Dendritic cell treated with granulocyte-macrophage colony-stimulating factor and Interleukin-4, amounts not matched to agents 40 ng/mL and 50 ng/mL, for 4 days (primary cell): ENCODE results near the gene LGALS8.
"Not testable (repeated sequence)": the region's sequence is repeated elsewhere in the genome, so short reads cannot be mapped to it uniquely, and the experiment has no call there.

ENCODE experiments used
- H3K27ac Mint-ChIP-seq: one replicate; pipeline ENCODE4 v1.8.0; 2022; ENCODE audit warnings: mild to moderate bottlenecking, mixed read lengths
- H3K27me3 Mint-ChIP-seq: one replicate; pipeline ENCODE4 v1.8.0; 2022; ENCODE audit warnings: mild to moderate bottlenecking, mixed read lengths
- H3K36me3 Mint-ChIP-seq: one replicate; pipeline ENCODE4 v1.8.0; 2022; ENCODE audit warnings: low read depth, mixed read lengths
- H3K4me1 Mint-ChIP-seq: one replicate; pipeline ENCODE4 v1.8.0; 2022; ENCODE audit warnings: low read depth, mixed read lengths
- H3K4me3 Mint-ChIP-seq: one replicate; pipeline ENCODE4 v1.8.0; 2022; ENCODE audit warnings: mild to moderate bottlenecking, moderate library complexity, mixed read lengths
- H3K9me3 Mint-ChIP-seq: one replicate; pipeline ENCODE4 v1.8.0; 2022; ENCODE audit warnings: mixed read lengths
- intact Hi-C: fragments of 100-400 bp; cut with micrococcal nuclease; formaldehyde crosslinking; loops from one replicate; pipeline ENCODE4 v1.15.0; 2022

LGALS8 gene

DNA sequence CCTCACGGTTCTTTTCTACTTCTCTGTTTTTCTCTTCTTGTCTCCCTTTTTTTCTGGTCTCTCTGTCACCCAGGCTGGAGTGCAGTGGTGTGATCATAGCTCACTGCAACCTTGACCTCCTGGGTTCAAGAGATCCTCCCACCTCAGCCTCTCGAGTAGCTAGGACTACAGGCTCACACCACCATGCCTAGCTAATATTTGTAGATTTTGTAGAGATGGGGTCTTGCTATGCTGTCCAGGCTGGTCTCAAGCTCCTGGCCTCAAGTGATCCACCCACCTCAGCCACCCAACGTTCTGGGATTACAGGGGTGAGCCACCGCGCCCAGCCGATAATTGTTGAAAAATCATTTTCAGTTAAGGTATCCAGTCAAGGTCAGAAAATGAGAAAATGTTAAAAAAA is 25.9 kb upstream of the LGALS8 start:
- Mint-ChIP-seq H3K36me3 (no peaks in the 10 kb centered on the region), H3K4me1 (peaks cover 6% of the 10 kb centered on the region), H3K27me3 (peaks cover 9% of the 10 kb centered on the region), H3K27ac (no peak overlapping the region), H3K9me3 (no peaks in the 10 kb centered on the region), H3K4me3 (no peak overlapping the region)
- intact Hi-C loops: no loop called here

DNA sequence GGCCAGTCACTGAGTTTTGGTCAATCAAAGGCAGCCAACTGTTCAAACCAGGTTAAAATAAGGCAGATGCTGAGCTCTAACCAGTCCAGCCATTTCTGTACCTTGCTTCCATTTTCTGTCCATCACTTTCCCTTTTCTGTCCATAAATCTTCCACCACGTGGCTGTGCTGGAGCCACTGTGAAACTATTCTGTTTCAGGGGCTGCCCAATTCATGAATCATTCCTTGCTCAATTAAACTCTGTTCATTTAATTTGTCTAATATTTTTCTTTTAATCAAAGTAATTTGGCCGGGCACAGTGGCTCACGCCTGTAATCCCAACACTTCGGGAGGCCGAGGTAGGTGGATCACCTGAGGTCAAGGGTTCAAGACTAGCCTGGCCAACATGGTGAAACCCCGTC is 22.7 kb upstream of the LGALS8 start:
- intact Hi-C loops: no loop called here

DNA sequence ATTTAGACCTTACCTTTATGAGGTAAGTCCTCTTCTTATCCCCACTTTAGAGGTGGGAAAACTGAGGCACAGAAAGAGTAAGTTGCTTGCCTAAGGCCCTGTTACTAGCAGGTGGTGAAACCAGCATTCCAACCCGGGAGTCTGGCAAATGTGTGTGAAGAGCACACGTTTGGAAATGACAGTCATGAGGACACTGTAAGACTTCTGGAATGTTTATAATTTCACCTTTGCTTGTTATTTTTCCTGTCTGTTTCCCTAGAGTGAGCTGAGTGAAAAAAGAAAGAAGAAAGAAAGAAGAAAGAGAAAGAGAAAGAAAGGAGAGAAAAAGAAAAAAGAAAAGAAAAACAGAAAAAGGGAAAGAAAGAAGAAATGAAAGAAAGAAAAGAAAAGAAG is 21.2 kb upstream of the LGALS8 start:
- intact Hi-C loops: no loop called here
- Mint-ChIP-seq H3K4me3 (peak overlapping the region; percentile 68), H3K9me3 (no peaks in the 10 kb centered on the region), H3K4me1 (peaks cover 12% of the 10 kb centered on the region), H3K36me3 (no peaks in the 10 kb centered on the region), H3K27me3 (no peaks in the 10 kb centered on the region), H3K27ac (peak overlapping the region; percentile 80)

More for the DNA sequence above, 22.7 kb upstream of the LGALS8 start:
- no peak overlapping the region for H3K27ac Mint-ChIP-seq
- no peak overlapping the region for H3K4me3 Mint-ChIP-seq
- no peaks in the 10 kb centered on the region for H3K36me3 Mint-ChIP-seq
- peaks cover 3% of the 10 kb centered on the region for H3K27me3 Mint-ChIP-seq
- peaks cover 12% of the 10 kb centered on the region for H3K4me1 Mint-ChIP-seq
- H3K9me3 Mint-ChIP-seq: no peaks in the 10 kb centered on the region

DNA sequence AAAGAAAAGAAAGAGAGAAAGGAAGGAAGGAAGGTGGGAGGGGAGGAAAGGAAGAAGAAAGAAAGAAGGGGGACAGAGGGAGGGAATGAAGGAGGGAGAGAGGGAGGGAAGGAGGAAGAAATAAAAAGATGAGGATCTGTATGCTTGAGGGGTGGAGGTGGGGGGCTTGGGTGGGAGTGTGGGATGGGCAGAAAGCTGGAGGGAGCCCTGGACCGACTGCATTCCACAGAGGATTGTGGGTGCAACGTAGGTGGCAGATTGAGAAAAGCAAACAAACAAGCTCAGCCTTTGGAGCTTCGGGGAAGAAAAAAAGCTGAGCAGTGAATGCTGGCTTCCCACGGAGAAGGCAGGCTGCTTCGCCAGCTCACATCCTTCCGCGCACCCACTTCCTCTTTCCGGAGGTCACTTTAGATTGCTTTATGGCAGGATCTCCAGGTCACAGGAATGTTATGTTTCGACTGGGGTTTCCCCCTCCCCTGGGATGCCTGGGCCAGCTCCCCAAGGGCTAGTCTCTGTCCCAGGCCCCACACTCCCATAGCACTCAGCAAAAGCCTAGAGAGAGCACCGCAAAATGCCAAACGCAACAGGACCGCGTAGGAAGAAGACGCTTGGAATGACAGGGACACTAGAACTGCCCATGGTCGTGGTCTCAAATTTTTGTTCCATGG is 20.7 kb upstream of the LGALS8 start:
- peak overlapping the region; percentile 80 for H3K27ac Mint-ChIP-seq
- H3K36me3 Mint-ChIP-seq: no peaks in the 10 kb centered on the region
- H3K4me1 Mint-ChIP-seq: peaks cover 12% of the 10 kb centered on the region
- no peaks in the 10 kb centered on the region for H3K9me3 Mint-ChIP-seq
- H3K4me3 Mint-ChIP-seq: peak overlapping the region; percentile 68
- H3K27me3 Mint-ChIP-seq: no peaks in the 10 kb centered on the region
- intact Hi-C loops: no loop called here

DNA sequence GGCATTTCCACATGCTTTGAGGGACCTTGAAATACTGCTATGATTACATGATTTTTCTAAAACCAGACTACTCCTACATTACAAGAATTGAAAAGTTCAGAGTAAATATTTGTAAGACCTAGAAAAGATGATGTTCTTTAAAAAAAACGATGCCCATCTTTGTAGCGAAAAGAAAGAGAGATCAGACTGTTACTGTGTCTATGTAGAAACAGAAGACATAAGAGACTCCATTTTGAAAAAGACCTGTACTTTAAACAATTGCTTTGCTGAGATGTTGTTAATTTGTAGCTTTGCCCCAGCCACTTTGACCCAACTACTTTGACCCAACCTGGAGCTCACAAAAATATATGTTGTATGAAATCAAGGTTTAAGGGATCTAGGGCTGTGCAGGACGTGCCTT is 19.4 kb upstream of the LGALS8 start:
- H3K4me3 Mint-ChIP-seq, H3K9me3 Mint-ChIP-seq, H3K36me3 Mint-ChIP-seq, H3K27me3 Mint-ChIP-seq, H3K27ac Mint-ChIP-seq, intact Hi-C loops: not testable (repeated sequence)
- peaks cover 12% of the 10 kb centered on the region for H3K4me1 Mint-ChIP-seq

DNA sequence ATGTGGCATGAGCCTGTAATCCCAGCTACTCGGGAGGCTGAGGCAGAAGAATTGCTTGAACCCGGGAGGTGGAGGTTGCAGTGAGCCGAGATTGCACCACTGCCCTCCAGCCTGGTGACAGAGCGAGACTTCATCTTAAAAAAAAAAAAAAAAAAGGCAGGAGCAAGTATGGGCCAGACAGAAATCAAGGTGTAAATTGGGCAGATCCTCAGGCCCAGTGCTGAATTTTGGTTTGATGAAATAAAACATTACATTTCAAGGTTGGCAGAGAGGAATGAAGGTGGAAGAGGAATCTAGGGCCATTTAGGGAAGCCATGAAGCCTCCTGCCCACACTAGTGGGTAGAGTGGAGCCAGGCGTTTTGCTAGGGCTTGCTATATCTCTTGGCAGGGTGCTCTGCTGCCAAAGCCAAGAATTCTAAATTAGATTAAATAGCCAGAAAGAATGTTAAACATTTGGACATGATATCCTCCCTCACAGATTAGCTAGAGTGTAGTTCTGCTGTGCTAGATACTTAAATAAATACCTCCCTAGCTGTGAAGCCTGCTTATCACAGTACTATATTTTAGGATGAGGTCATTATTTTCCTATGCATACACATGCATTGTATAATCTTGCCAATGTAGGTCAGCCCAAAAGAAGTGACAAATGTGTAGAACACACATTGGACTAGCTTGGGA is 16.6 kb upstream of the LGALS8 start:
- intact Hi-C loops: no loop called here
- H3K27me3 Mint-ChIP-seq: no peaks in the 10 kb centered on the region
- no peak overlapping the region for H3K4me3 Mint-ChIP-seq
- no peaks in the 10 kb centered on the region for H3K9me3 Mint-ChIP-seq
- H3K27ac Mint-ChIP-seq: no peak overlapping the region
- no peaks in the 10 kb centered on the region for H3K36me3 Mint-ChIP-seq
- H3K4me1 Mint-ChIP-seq: peaks cover 12% of the 10 kb centered on the region

DNA sequence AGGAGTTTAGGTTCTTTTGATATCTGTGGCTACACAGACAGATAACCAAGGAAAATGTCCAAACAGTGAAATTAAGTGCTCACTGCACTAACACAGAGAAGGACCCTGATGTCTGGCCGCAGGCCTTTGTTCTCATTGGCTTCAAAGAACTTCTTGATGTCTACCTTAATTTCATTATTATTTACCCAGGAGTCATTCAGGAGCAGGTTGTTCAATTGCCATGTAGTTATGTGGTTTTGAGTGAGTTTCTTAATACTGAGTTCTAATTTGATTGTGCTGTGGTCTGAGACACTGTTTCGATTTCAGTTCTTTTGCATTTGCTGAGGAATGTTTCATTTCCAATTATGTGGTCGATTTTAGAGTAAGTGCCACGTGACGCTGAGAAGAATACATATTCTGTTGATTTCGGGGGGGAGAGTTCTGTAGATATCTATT is 15.2 kb upstream of the LGALS8 start:
- Mint-ChIP-seq H3K27ac (no peak overlapping the region), H3K36me3 (no peaks in the 10 kb centered on the region), H3K27me3 (no peaks in the 10 kb centered on the region), H3K4me3 (no peak overlapping the region), H3K9me3 (no peaks in the 10 kb centered on the region), H3K4me1 (no peaks in the 10 kb centered on the region)
- intact Hi-C loops: no loop called here

DNA sequence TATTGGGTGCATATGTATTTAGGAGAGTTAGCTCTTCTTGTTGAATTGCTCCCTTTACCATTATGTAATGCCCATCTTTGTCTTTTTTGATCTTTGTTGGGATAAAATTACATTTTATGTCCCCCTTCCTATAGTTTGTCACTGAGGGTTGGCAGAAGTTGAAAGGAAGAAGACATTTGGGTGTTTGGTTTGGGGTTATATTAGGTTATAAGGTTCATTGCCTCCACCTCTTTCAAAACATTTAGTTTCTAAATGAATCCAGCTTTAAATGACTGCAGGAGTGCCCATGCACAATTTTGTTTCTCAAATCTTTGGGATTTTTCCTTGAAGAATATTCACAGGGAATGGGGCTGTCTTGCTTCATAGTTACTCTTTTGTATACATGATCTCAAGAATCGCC is 14.6 kb upstream of the LGALS8 start:
- Mint-ChIP-seq H3K36me3 (no peaks in the 10 kb centered on the region), H3K4me1 (no peaks in the 10 kb centered on the region), H3K27ac (no peak overlapping the region), H3K4me3 (no peak overlapping the region), H3K27me3 (no peaks in the 10 kb centered on the region), H3K9me3 (no peaks in the 10 kb centered on the region)
- intact Hi-C loops: no loop called here

DNA sequence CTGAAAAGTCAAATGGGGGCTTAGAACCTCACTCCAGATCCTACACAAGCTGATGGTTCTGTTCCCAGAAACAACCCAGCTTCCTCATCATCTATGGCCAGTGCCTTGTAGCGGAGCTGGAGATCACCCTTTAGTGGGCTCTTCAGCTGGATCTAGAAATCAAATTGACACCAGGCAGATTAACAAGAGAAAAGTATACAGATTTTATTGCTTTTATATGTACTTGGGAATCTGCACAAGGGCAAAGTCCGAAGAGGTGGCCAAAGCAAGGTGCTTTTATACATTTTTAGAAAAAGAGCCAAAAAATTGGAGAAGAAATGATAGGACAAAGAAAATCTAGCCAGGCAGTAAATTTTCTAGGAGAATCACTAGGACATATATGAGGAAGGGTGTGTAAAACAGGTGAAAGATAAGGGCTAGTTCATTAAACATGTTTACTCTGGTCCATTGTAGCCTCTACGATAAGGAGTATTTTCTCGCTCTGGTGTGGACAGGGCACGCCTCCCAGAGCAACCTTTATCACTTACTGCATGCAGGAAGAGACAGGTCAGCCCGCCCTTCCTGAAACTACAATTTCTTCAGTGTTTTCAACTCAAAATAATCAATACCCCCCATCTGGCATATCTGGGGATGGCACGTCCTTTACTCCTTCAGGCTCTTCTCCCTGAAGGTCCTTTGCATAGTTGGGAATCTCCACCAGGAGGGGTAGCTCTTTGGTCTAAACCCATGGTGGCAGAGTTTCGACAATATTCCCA is 14.0 kb upstream of the LGALS8 start:
- Mint-ChIP-seq H3K9me3 (no peaks in the 10 kb centered on the region), H3K27me3 (no peaks in the 10 kb centered on the region), H3K4me1 (no peaks in the 10 kb centered on the region), H3K36me3 (no peaks in the 10 kb centered on the region), H3K4me3 (no peak overlapping the region), H3K27ac (no peak overlapping the region)
- intact Hi-C loops: no loop called here

DNA sequence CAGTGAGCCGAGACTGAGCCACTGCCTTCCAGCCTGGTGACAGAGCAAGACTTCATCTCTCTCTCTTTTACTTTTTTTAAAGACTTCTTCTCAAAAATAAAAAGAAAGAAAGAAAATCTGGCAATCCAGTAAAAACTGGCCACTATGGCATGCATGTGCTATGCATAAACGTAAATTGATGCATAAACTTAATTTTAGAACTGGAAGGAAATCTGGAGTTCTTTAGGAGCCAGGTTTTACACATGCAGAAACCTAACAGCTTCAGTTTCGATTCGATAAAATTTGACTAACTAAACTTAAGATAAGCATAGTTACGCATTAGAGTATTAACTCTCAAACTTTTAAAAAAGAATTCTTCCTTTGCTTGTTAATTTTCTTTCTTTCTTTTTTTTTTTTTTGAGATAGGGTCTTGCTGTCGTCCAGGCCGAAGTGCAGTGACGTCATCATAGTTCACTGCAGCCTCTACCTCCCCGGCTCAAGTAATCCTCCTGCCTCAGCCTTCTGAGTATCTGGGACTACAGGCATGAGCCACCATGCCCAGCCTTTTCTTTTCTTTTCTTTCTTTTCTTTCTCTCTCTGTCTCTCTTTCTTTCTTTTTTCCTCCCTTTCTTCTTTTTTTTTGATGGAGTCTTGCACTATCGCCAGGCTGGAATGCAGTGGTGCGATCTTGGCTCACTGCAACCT is 11.9 kb upstream of the LGALS8 start:
- no peak overlapping the region for H3K27ac Mint-ChIP-seq
- H3K9me3 Mint-ChIP-seq: no peaks in the 10 kb centered on the region

DNA sequence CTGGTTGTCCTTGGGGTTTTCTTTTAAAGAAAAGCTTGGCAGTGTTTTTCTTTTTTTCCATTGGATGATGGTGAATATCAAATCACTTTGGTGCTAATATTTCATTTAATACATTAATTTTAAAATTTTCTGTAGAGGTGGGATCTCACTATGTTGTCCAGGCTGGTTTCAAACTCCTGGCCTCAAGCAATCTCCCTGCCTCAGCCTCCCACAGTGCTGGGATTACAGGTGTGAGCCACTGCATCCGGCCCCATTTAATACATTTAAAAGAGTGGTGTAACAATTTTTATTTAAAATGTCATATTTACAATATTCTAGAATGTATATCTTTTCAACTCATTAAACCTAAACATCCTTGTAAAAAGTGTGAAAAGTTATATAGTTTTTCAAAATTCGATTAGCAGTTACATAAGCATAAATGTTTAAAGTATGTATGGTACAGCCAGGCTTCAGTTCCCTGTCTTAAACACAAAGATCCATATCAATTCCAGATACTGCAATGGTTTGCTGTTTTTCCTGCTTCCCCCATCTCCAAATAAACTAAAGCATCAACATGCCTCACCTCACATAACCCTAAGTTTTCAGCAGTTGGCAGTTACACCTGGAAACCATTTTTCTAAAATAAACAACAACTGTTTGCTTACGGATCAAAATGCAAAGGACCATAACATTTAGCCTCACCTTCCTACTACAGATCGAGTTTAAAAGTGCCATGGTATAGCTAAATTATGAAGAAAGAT is 8.9 kb upstream of the LGALS8 start:
- Mint-ChIP-seq H3K9me3 (no peaks in the 10 kb centered on the region), H3K4me3 (no peak overlapping the region), H3K36me3 (no peaks in the 10 kb centered on the region), H3K27ac (no peak overlapping the region), H3K4me1 (peaks cover 6% of the 10 kb centered on the region), H3K27me3 (no peaks in the 10 kb centered on the region)
- intact Hi-C loops: no loop called here

More for the DNA sequence above, 11.9 kb upstream of the LGALS8 start:
- no peaks in the 10 kb centered on the region for H3K27me3 Mint-ChIP-seq
- no peak overlapping the region for H3K4me3 Mint-ChIP-seq
- no peaks in the 10 kb centered on the region for H3K36me3 Mint-ChIP-seq
- intact Hi-C loops: no loop called here
- no peaks in the 10 kb centered on the region for H3K4me1 Mint-ChIP-seq

DNA sequence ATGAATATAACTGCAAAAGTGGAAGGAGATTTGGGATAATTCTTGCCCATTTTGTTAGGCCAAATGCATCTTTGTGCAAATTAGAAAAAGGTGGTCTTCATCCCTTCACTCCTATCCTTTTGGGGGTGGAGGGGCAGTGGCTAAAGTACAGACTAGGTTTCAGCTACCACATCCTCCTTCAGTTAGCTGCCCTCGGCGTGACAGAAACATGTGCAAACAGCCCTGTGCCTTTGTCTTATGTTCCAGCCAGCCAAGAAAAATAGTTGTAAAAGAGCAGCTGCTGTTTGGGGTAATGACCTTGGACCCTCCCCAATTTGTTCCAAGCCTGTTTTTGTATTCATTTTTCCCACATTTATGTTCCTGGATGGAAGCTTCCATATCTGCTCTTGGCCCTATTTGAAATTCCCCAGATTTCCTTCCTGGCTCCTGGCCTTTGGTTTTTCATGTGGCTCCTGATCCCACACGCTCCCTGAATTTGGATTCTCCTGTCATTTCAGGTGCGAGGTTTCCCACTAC is 8.3 kb upstream of the LGALS8 start:
- intact Hi-C loops: no loop called here
- no peak overlapping the region for H3K4me3 Mint-ChIP-seq
- no peaks in the 10 kb centered on the region for H3K9me3 Mint-ChIP-seq

DNA sequence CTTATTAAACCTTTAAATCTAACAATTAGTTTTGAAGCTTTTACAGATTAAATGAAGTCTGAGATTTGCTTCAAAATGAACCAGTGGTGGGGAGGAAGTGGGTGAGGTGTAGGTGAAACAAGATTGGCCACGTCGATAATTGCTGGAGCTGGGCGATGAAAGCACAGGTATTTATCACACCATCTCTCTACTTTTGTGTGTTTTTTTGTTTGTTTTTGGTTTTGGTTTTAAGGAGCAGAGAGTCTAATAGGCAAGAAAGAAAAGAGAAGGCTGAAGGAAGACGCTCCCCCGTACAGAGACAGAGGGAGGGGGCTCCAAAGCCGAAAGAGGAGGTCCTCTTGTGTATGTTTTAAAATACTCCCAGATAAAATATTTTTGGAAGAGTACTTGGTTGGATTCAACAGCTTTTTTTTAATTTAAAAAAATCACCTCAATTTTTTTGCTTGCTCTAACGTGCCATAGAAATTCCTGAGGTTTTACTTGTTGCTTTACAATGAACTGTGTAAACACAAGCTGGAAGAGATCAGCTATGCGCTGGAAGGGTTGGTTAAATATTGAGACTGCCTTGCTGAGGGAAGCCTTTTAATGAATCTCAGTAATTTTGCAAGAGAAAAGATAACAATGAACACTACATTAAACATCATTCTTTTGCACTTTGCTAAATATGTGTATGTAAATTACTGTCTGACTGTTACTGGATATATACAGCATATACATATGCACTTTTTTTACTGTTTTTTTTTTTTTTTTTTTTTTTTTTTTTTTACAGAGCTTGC is 6.7 kb upstream of the LGALS8 start:
- Mint-ChIP-seq H3K9me3 (no peaks in the 10 kb centered on the region), H3K27me3 (no peaks in the 10 kb centered on the region), H3K36me3 (no peaks in the 10 kb centered on the region), H3K27ac (no peak overlapping the region), H3K4me3 (no peak overlapping the region), H3K4me1 (peaks cover 6% of the 10 kb centered on the region)
- intact Hi-C loops: no loop called here

More for the DNA sequence above, 8.3 kb upstream of the LGALS8 start:
- peaks cover 6% of the 10 kb centered on the region for H3K4me1 Mint-ChIP-seq
- H3K27ac Mint-ChIP-seq: no peak overlapping the region
- H3K36me3 Mint-ChIP-seq: no peaks in the 10 kb centered on the region
- no peaks in the 10 kb centered on the region for H3K27me3 Mint-ChIP-seq
